Esophagus squamous epithelium (tissue), 5 donors: Measurements from ENCODE around the gene SKI. TPM values are rescaled to one million over a fixed set of nuclear protein-coding genes. Genes with fewer than 3 reads are reported as not detected.

Source experiments
- DNase-seq: peaks from one replicate; lab custom pipeline; 2025; lab: John Stamatoyannopoulos, UW
- H3K27ac ChIP-seq, 4 donors: fragments of 200-600 bp; sonication (generic); one replicate each; pipeline ENCODE4 v1.5.1; 2016 to 2019; ENCODE audit warnings: mild to moderate bottlenecking in 1 of 4
- H3K27me3 ChIP-seq, 4 donors: fragments of 200-600 bp; sonication (generic); 1 replicate in 3 of 4; 2 replicates in 1 of 4; pipeline versions ENCODE4 v1.5.1 to v1.6.0; 2017 to 2021; ENCODE audit warnings: antibody characterized with exemption in 1 of 4
- H3K36me3 ChIP-seq, 3 donors: fragments of 200-600 bp; sonication (generic); one replicate each; pipeline ENCODE4 v1.5.1; 2016 to 2019
- H3K4me1 ChIP-seq, 3 donors: fragments of 200-600 bp; sonication (generic); one replicate each; pipeline ENCODE4 v1.5.1; 2017 to 2019
- H3K4me3 ChIP-seq, 4 donors: fragments of 200-600 bp; sonication (generic); 1 replicate in 3 of 4; 2 replicates in 1 of 4; pipeline ENCODE4 v1.5.1; 2016 to 2019; ENCODE audit warnings: mild to moderate bottlenecking in 2 of 4, moderate library complexity in 1 of 4
- H3K9me3 ChIP-seq, 3 donors: fragments of 200-600 bp; sonication (generic); one replicate each; pipeline ENCODE4 v1.5.1; 2016 to 2019
- POLR2A ChIP-seq, 4 donors: fragments of 450-650 bp; IDR thresholded peaks; one replicate each; pipeline ENCODE4 v1.6.1; 2017; ENCODE audit warnings: antibody characterized with exemption in 4 of 4, mild to moderate bottlenecking in 4 of 4, moderate library complexity in 3 of 4
- WGBS, 2 donors: methylation state at CpG; one replicate each; pipeline ENCODE4 v1.1.5; 2018; 5-methylcytosine and 5-hydroxymethylcytosine counted together
- intact Hi-C: fragments of 100-400 bp; cut with DNase I; formaldehyde crosslinking; loops from one replicate; pipeline ENCODE4 v1.15.0; 2022
- total RNA-seq, 4 donors: library from RNA; depleted of rRNA; stranded (reverse); fragments of >200 nt; gene quantifications; one replicate each; pipeline ENCODE4 v1.1.0, GENCODE V29; 2016
- TF ChIP-seq, protein P1 (sequence below), 6 experiments: fragments of 450-650 bp in 4 of 6; fragments of 200-600 bp in 2 of 6; sonication (generic) in 2 of 6; IDR thresholded peaks; one replicate each; pipeline ENCODE4 v1.5.1; 2016 to 2019; ENCODE audit warnings: antibody characterized with exemption in 6 of 6, mild to moderate bottlenecking in 4 of 6, moderate library complexity in 4 of 6
- donor health status: DM: yes; HTN: yes; CAD: no.

The SKI gene
- total RNA-seq, 4 donors from 2014 or later: 18.2 to 38.8 (median 25.2) TPM

DNA sequence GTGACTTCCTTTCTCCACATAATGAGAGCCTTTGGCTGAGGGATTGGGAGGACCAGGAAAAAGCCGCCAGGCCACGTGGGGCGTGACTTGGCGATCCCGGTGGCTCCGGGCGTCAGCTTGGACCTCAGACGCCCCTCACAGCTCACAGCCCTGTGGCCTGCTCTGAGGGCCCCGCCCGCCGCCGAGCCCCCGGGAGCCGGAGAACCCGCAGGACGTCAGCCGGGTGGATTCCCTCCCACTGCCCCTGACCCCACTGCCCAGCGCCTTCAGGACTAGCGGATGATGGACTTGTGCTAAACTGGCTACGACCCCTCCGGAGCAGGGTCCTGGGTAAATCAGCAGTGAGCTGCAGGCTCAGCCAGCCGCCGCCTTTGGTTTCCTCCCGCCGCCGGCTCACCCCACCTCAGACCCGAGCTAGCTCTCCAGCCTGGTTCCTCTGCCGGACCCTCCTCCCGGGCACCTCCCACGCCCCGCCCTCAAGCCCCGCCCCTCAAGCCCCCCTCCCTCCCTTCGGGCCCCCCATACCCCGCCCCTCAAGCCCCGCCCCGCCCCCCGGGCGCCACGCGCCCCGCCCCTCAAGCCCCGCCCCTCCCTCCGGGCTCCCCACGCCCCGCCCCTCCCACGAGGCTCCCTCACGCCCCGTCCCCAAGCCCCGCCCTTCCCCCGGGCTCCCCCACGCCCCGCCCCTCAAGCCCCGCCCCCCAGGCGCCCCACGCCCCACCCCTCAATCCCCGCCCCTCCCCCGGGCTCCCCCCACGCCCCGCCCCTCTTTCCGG, 23.5 kb upstream of the SKI start:
- Histone ChIP-seq H3K9me3 (no peaks in the 10 kb centered on the region), H3K4me1 (peaks cover 46 to 83% (median 64%) of the 10 kb centered on the region in 3 donors), H3K27me3 (no peaks in the 10 kb centered on the region), H3K36me3 (no peaks in the 10 kb centered on the region), H3K27ac (peak overlapping the region; percentile 51 to 96 (median 86)), H3K4me3 (peak overlapping the region; percentile 14 to 73 (median 50))
- TF ChIP-seq, protein P1, sequence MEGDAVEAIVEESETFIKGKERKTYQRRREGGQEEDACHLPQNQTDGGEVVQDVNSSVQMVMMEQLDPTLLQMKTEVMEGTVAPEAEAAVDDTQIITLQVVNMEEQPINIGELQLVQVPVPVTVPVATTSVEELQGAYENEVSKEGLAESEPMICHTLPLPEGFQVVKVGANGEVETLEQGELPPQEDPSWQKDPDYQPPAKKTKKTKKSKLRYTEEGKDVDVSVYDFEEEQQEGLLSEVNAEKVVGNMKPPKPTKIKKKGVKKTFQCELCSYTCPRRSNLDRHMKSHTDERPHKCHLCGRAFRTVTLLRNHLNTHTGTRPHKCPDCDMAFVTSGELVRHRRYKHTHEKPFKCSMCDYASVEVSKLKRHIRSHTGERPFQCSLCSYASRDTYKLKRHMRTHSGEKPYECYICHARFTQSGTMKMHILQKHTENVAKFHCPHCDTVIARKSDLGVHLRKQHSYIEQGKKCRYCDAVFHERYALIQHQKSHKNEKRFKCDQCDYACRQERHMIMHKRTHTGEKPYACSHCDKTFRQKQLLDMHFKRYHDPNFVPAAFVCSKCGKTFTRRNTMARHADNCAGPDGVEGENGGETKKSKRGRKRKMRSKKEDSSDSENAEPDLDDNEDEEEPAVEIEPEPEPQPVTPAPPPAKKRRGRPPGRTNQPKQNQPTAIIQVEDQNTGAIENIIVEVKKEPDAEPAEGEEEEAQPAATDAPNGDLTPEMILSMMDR (IDR thresholded peaks at IDR 0.05): no peak
- TF ChIP-seq POLR2A (IDR thresholded peaks at IDR 0.05): peak in 2 of 4 donors; percentile 35 to 50
- intact Hi-C loops: no loop called here
- DNase-seq: no peak
- 0 to 9% methylated on average over 5 to 12 of the region's 60 CpGs for WGBS, 2 donors

- peak overlapping the region; percentile 73 to 91 (median 90) for H3K27ac ChIP-seq
- WGBS, 2 donors: 27% methylated on average over 2 of the region's 84 CpGs; no CpG with 5 or more reads in 1 of the 2 donors
- H3K27me3 ChIP-seq: no peaks in the 10 kb centered on the region
- H3K4me1 ChIP-seq: peaks cover 44 to 83% (median 64%) of the 10 kb centered on the region in 3 donors
- H3K9me3 ChIP-seq: no peaks in the 10 kb centered on the region
- intact Hi-C loops: no loop called here
- DNase-seq: peak; percentile 92
- H3K36me3 ChIP-seq: no peaks in the 10 kb centered on the region
- TF ChIP-seq, protein P1 (IDR thresholded peaks at IDR 0.05): peak in 2 of 6 experiments; percentile 6 to 15
- peak in 2 of 4 donors; percentile 29 to 63 for TF ChIP-seq POLR2A (IDR thresholded peaks at IDR 0.05)
- peak overlapping the region; percentile 30 to 68 (median 52) for H3K4me3 ChIP-seq
Observed at GRCh38 chr1:2205191-2205952, 22.7 kb upstream of the SKI start.

DNA sequence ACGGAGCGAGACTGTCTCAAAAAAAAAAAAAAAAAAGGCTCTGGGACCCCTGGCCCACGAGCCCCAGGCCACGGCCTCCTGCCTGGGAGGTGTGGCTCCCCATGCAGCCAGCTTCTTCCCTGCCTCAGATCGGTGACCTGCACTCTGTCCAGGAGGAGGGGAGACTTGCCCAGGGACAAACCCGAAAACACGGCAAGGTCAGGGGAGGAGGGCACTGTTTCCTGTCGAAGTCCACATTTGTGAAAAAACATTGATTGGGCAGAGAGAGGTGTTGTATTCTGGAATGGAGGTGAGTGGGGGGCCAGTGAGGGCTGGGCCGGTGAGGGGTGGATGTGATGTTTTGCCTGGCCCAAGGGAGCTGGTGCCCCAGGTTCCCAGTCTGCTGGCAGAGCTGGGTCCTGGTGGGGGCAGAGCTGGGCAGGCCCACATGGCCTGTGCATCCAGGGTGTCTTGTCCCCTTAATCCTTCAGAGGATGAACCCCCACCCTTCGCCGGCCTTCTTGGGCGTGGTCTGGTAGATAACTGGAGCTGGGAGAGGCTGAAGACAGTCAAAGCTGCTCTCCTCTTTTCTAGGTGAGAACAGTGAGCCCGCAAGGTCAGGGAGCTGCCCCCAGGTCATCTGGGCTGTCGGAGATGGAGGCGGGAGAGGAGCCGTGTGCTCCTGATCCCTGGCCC, 21.2 kb upstream of the SKI start:
- no peaks in the 10 kb centered on the region for H3K27me3 ChIP-seq
- H3K36me3 ChIP-seq: no peaks in the 10 kb centered on the region
- H3K4me3 ChIP-seq: peak overlapping the region in 2 of 4 donors; percentile 9 to 44
- no peaks in the 10 kb centered on the region for H3K9me3 ChIP-seq
- intact Hi-C loops: no loop called here
- H3K27ac ChIP-seq: peak overlapping the region; percentile 72 to 93 (median 90)
- TF ChIP-seq, protein P1 (IDR thresholded peaks at IDR 0.05): no peak
- no peak for TF ChIP-seq POLR2A (IDR thresholded peaks at IDR 0.05)
- no peak for DNase-seq
- WGBS, 2 donors: 69 to 71% methylated on average over 7 to 10 of the region's 16 CpGs
- H3K4me1 ChIP-seq: peaks cover 52 to 85% (median 69%) of the 10 kb centered on the region in 3 donors

- TF ChIP-seq, protein P1 (IDR thresholded peaks at IDR 0.05): peak in 1 of 6 experiments; percentile 2
- no peak for TF ChIP-seq POLR2A (IDR thresholded peaks at IDR 0.05)
- H3K27ac ChIP-seq: peak overlapping the region; percentile 72 to 93 (median 90)
- H3K4me3 ChIP-seq: peak overlapping the region in 1 of 4 donors; percentile 3
- WGBS, 2 donors: 49 to 56% methylated on average over 7 to 10 of the region's 24 CpGs
- H3K4me1 ChIP-seq: peaks cover 68 to 94% (median 84%) of the 10 kb centered on the region in 3 donors
- no peaks in the 10 kb centered on the region for H3K27me3 ChIP-seq
- H3K36me3 ChIP-seq: no peaks in the 10 kb centered on the region
- no peak for DNase-seq
- intact Hi-C loops: no loop called here
- H3K9me3 ChIP-seq: no peaks in the 10 kb centered on the region
Observed at GRCh38 chr1:2208309-2209239, 19.5 kb upstream of the SKI start.
